ENCODE data around the gene SETD1A. TPM values are rescaled to one million over a fixed set of nuclear protein-coding genes. Genes with fewer than 3 reads are reported as not detected.

Gene SETD1A
- total and polyA plus RNA-seq, 2 of the 8 experiments (the other 6 are each of a cell fraction or from before 2014, with no cell fraction given) = 4.8 to 29.0 TPM

- TF ChIP-seq CHD1 (IDR thresholded peaks at IDR 0.05; ENCODE audit: low read depth, low read length) (no peak), EP300 (IDR thresholded peaks at IDR 0.05; ENCODE audit: borderline replicate concordance in 1 of 2, low read depth in 2 of 2, low read length in 2 of 2) (no peak)
Observed at GRCh38 chr16:30969246-30969842, 11.8 kb downstream of the SETD1A start (continued).

All from H1 (cell line).